ENCODE results near the gene TMEM31. TPM values are rescaled to one million over a fixed set of nuclear protein-coding genes. Genes with fewer than 3 reads are reported as not detected.

The TMEM31 gene
- total and polyA plus RNA-seq, 9 of the 15 experiments (the other 6 are each of a cell fraction or from before 2014, with no cell fraction given), result 0.18 TPM; not detected in 8

Other genes starting within 250 kb of the TMEM31 start
- gene RAB40A, start 191.4 kb upstream of the TMEM31 start, total RNA-seq (2014; rRNA removed), result 0.08 TPM in 1 of 2 replicates, not detected in the other
- gene RAB40A, start 191.4 kb upstream of the TMEM31 start, total RNA-seq (2014; rRNA removed; fragmentation: Illumina TruSeq; extraction: Trizol), result 0.06 and 0.07 TPM in 2 replicates
- 0.14 TPM in 1 of 2 replicates, not detected in the other for gene RAB40A, start 191.4 kb upstream of the TMEM31 start, total RNA-seq (2015; rRNA removed; fragmentation: Illumina TruSeq; extraction: Trizol)
- gene RAB40A, start 191.4 kb upstream of the TMEM31 start, total RNA-seq (2021), result not detected in 2 replicates
- 0.04 and 0.08 TPM in 2 replicates for gene RAB40A, start 191.4 kb upstream of the TMEM31 start, polyA plus RNA-seq (2011; rRNA removed)
- gene RAB40A, start 191.4 kb upstream of the TMEM31 start, polyA plus RNA-seq (2014; fragmentation: Illumina TruSeq; extraction: Trizol), result not detected in 2 replicates
- gene RAB40A, start 191.4 kb upstream of the TMEM31 start, polyA plus RNA-seq (2014; fragmentation: Nextera tagmentation; extraction: Ambion mirVana), result under 1 TPM; 0.11 to 0.15 TPM
- 0.09 and 0.18 TPM in 2 replicates for gene RAB40A, start 191.4 kb upstream of the TMEM31 start, polyA plus RNA-seq (2014; rRNA removed)
- gene TCEAL4, start 125.4 kb upstream of the TMEM31 start, total RNA-seq (2014; rRNA removed), result 3.9 and 4.0 TPM in 2 replicates
- gene TCEAL4, start 125.4 kb upstream of the TMEM31 start, total RNA-seq (2014; rRNA removed; fragmentation: Illumina TruSeq; extraction: Trizol), result 7.0 and 8.3 TPM in 2 replicates
- 7.9 and 8.4 TPM in 2 replicates for gene TCEAL4, start 125.4 kb upstream of the TMEM31 start, total RNA-seq (2015; rRNA removed; fragmentation: Illumina TruSeq; extraction: Trizol)
- 2.9 and 3.1 TPM in 2 replicates for gene TCEAL4, start 125.4 kb upstream of the TMEM31 start, total RNA-seq (2021)
- gene TCEAL4, start 125.4 kb upstream of the TMEM31 start, polyA plus RNA-seq (2011; rRNA removed), result 0.36 and 0.37 TPM in 2 replicates
- gene TCEAL4, start 125.4 kb upstream of the TMEM31 start, polyA plus RNA-seq (2014; fragmentation: Illumina TruSeq; extraction: Trizol), result 9.3 and 12.3 TPM in 2 replicates
- gene TCEAL4, start 125.4 kb upstream of the TMEM31 start, polyA plus RNA-seq (2014; fragmentation: Nextera tagmentation; extraction: Ambion mirVana), result 1 to 10 TPM; 6.9 to 9.1 TPM
- gene TCEAL4, start 125.4 kb upstream of the TMEM31 start, polyA plus RNA-seq (2014; rRNA removed), result 7.3 and 8.9 TPM in 2 replicates
- not detected in 2 replicates for gene TCEAL3, start 102.9 kb upstream of the TMEM31 start, total RNA-seq (2014; rRNA removed)
- not detected in 2 replicates for gene TCEAL3, start 102.9 kb upstream of the TMEM31 start, total RNA-seq (2014; rRNA removed; fragmentation: Illumina TruSeq; extraction: Trizol)
- gene TCEAL3, start 102.9 kb upstream of the TMEM31 start, total RNA-seq (2015; rRNA removed; fragmentation: Illumina TruSeq; extraction: Trizol), result not detected in 2 replicates
- not detected in 2 replicates for gene TCEAL3, start 102.9 kb upstream of the TMEM31 start, total RNA-seq (2021)
- gene TCEAL3, start 102.9 kb upstream of the TMEM31 start, polyA plus RNA-seq (2011; rRNA removed), result not detected in 2 replicates
- gene TCEAL3, start 102.9 kb upstream of the TMEM31 start, polyA plus RNA-seq (2014; fragmentation: Illumina TruSeq; extraction: Trizol), result not detected in 2 replicates
- gene TCEAL3, start 102.9 kb upstream of the TMEM31 start, polyA plus RNA-seq (2014; fragmentation: Nextera tagmentation; extraction: Ambion mirVana), result not detected
- not detected in 2 replicates for gene TCEAL3, start 102.9 kb upstream of the TMEM31 start, polyA plus RNA-seq (2014; rRNA removed)
- gene TCEAL1, start 81.9 kb upstream of the TMEM31 start, total RNA-seq (2014; rRNA removed), result 3.3 and 4.0 TPM in 2 replicates
- gene TCEAL1, start 81.9 kb upstream of the TMEM31 start, total RNA-seq (2014; rRNA removed; fragmentation: Illumina TruSeq; extraction: Trizol), result 2.8 and 3.1 TPM in 2 replicates
- gene TCEAL1, start 81.9 kb upstream of the TMEM31 start, total RNA-seq (2015; rRNA removed; fragmentation: Illumina TruSeq; extraction: Trizol), result 2.9 and 4.0 TPM in 2 replicates
- gene TCEAL1, start 81.9 kb upstream of the TMEM31 start, total RNA-seq (2021), result 2.1 and 2.5 TPM in 2 replicates
- gene TCEAL1, start 81.9 kb upstream of the TMEM31 start, polyA plus RNA-seq (2011; rRNA removed), result 1.8 and 2.8 TPM in 2 replicates
- 3.4 and 4.1 TPM in 2 replicates for gene TCEAL1, start 81.9 kb upstream of the TMEM31 start, polyA plus RNA-seq (2014; fragmentation: Illumina TruSeq; extraction: Trizol)
- 1 to 10 TPM; 2.5 to 4.1 TPM for gene TCEAL1, start 81.9 kb upstream of the TMEM31 start, polyA plus RNA-seq (2014; fragmentation: Nextera tagmentation; extraction: Ambion mirVana)
- gene TCEAL1, start 81.9 kb upstream of the TMEM31 start, polyA plus RNA-seq (2014; rRNA removed), result 3.8 and 5.3 TPM in 2 replicates
- gene MORF4L2, start 24.2 kb upstream of the TMEM31 start, total RNA-seq (2014; rRNA removed), result 309 and 374 TPM in 2 replicates
- gene MORF4L2, start 24.2 kb upstream of the TMEM31 start, total RNA-seq (2014; rRNA removed; fragmentation: Illumina TruSeq; extraction: Trizol), result 508 and 522 TPM in 2 replicates
- gene MORF4L2, start 24.2 kb upstream of the TMEM31 start, total RNA-seq (2015; rRNA removed; fragmentation: Illumina TruSeq; extraction: Trizol), result 386 and 415 TPM in 2 replicates
- gene MORF4L2, start 24.2 kb upstream of the TMEM31 start, total RNA-seq (2021), result 324 and 325 TPM in 2 replicates
- 608 and 781 TPM in 2 replicates for gene MORF4L2, start 24.2 kb upstream of the TMEM31 start, polyA plus RNA-seq (2011; rRNA removed)
- 587 and 647 TPM in 2 replicates for gene MORF4L2, start 24.2 kb upstream of the TMEM31 start, polyA plus RNA-seq (2014; fragmentation: Illumina TruSeq; extraction: Trizol)
- 100 to 1,000 TPM; 420 to 476 TPM for gene MORF4L2, start 24.2 kb upstream of the TMEM31 start, polyA plus RNA-seq (2014; fragmentation: Nextera tagmentation; extraction: Ambion mirVana)
- 338 and 382 TPM in 2 replicates for gene MORF4L2, start 24.2 kb upstream of the TMEM31 start, polyA plus RNA-seq (2014; rRNA removed)
- not detected in 2 replicates for gene PLP1, start 65.9 kb downstream of the TMEM31 start, total RNA-seq (2014; rRNA removed)
- gene PLP1, start 65.9 kb downstream of the TMEM31 start, total RNA-seq (2014; rRNA removed; fragmentation: Illumina TruSeq; extraction: Trizol), result not detected in 2 replicates
- gene PLP1, start 65.9 kb downstream of the TMEM31 start, total RNA-seq (2015; rRNA removed; fragmentation: Illumina TruSeq; extraction: Trizol), result not detected in 2 replicates
- not detected in 2 replicates for gene PLP1, start 65.9 kb downstream of the TMEM31 start, total RNA-seq (2021)
- not detected in 2 replicates for gene PLP1, start 65.9 kb downstream of the TMEM31 start, polyA plus RNA-seq (2011; rRNA removed)
- gene PLP1, start 65.9 kb downstream of the TMEM31 start, polyA plus RNA-seq (2014; fragmentation: Illumina TruSeq; extraction: Trizol), result not detected in 2 replicates
- not detected for gene PLP1, start 65.9 kb downstream of the TMEM31 start, polyA plus RNA-seq (2014; fragmentation: Nextera tagmentation; extraction: Ambion mirVana)
- gene PLP1, start 65.9 kb downstream of the TMEM31 start, polyA plus RNA-seq (2014; rRNA removed), result not detected in 2 replicates
- 0.04 TPM in 1 of 2 replicates, not detected in the other for gene RAB9B, start 121.3 kb downstream of the TMEM31 start, total RNA-seq (2014; rRNA removed)
- not detected in 2 replicates for gene RAB9B, start 121.3 kb downstream of the TMEM31 start, total RNA-seq (2014; rRNA removed; fragmentation: Illumina TruSeq; extraction: Trizol)
- not detected in 2 replicates for gene RAB9B, start 121.3 kb downstream of the TMEM31 start, total RNA-seq (2015; rRNA removed; fragmentation: Illumina TruSeq; extraction: Trizol)
- not detected in 2 replicates for gene RAB9B, start 121.3 kb downstream of the TMEM31 start, total RNA-seq (2021)
- 0.04 TPM in 1 of 2 replicates, not detected in the other for gene RAB9B, start 121.3 kb downstream of the TMEM31 start, polyA plus RNA-seq (2011; rRNA removed)
- gene RAB9B, start 121.3 kb downstream of the TMEM31 start, polyA plus RNA-seq (2014; fragmentation: Illumina TruSeq; extraction: Trizol), result not detected in 2 replicates
- gene RAB9B, start 121.3 kb downstream of the TMEM31 start, polyA plus RNA-seq (2014; fragmentation: Nextera tagmentation; extraction: Ambion mirVana), result under 1 TPM in 1 of 2 experiments, not detected in 1; 0.03 TPM
- gene RAB9B, start 121.3 kb downstream of the TMEM31 start, polyA plus RNA-seq (2014; rRNA removed), result 0.05 TPM in 1 of 2 replicates, not detected in the other

All from K562 (cell line).